ENCODE results near the gene CCDC92. TPM values are rescaled to one million over a fixed set of nuclear protein-coding genes. Genes with fewer than 3 reads are reported as not detected.

CCDC92 gene
- total RNA-seq, 3 donors from 2014 or later, result 7.2 to 8.9 (median 8.6) TPM

GRCh38 chr12:123996581-123996980, 23.9 kb upstream of the CCDC92 start:
- H3K4me3 Mint-ChIP-seq, result no peak overlapping the region
- ATAC-seq (no peak), DNase-seq (no peak)
- H3K4me1 Mint-ChIP-seq (ENCODE audit: low read depth), result peaks cover 25% of the 10 kb centered on the region
- no peaks in the 10 kb centered on the region for H3K27me3 Mint-ChIP-seq (ENCODE audit: low read depth)
- H3K9me3 Mint-ChIP-seq, result no peaks in the 10 kb centered on the region
- H3K36me3 Mint-ChIP-seq (ENCODE audit: insufficient read depth), result peaks cover 29% of the 10 kb centered on the region

- H3K4me3 Mint-ChIP-seq, result no peak overlapping the region
- H3K9me3 Mint-ChIP-seq, result no peaks in the 10 kb centered on the region
- H3K4me1 Mint-ChIP-seq (ENCODE audit: low read depth), result peaks cover 29% of the 10 kb centered on the region
- peak; percentile 62 to 66 for ATAC-seq
- DNase-seq, result no peak
- H3K36me3 Mint-ChIP-seq (ENCODE audit: insufficient read depth), result peaks cover 38% of the 10 kb centered on the region
- H3K27me3 Mint-ChIP-seq (ENCODE audit: low read depth), result no peaks in the 10 kb centered on the region
These were observed 22.6 kb upstream of the CCDC92 start for GRCh38 chr12:123995023-123995748.

GRCh38 chr12:123992118-123992825, 19.6 kb upstream of the CCDC92 start:
- DNase-seq, result no peak

DNA sequence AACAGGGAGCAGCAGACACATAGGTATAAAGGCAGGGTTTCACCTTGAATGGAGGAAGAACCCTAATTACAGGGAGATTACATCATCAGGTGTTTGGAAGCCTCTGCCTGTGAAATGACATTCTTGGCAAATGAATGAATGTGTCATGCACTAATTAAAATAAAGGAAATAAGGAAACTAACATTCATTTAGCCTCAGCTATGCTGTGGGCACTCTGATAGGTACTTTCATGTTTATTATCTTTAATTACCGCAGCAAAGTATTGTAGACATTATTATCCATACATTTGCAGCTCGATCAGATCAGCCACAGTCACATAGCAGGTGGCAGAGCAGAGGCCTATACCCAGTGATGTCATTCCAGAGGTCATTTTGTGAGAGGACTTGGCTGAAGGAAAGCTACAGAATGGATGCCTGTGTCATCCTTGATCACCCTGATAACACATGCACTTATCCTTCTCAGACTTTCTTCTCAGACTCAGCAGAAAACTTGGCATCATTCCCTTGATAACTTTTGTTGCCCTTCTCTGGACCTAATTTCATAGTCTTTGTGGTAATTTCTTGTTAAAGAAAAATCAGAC, 18.8 kb upstream of the CCDC92 start:
- H3K36me3 Mint-ChIP-seq (ENCODE audit: insufficient read depth), result peaks cover 49% of the 10 kb centered on the region
- H3K4me3 Mint-ChIP-seq, result no peak overlapping the region
- ATAC-seq, result no peak
- no peak for DNase-seq
- H3K27me3 Mint-ChIP-seq (ENCODE audit: low read depth), result no peaks in the 10 kb centered on the region
- peaks cover 31% of the 10 kb centered on the region for H3K4me1 Mint-ChIP-seq (ENCODE audit: low read depth)
- H3K9me3 Mint-ChIP-seq, result no peaks in the 10 kb centered on the region

More at GRCh38 chr12:123992118-123992825, 19.6 kb upstream of the CCDC92 start:
- no peaks in the 10 kb centered on the region for H3K27me3 Mint-ChIP-seq (ENCODE audit: low read depth)
- ATAC-seq, result no peak
- H3K36me3 Mint-ChIP-seq (ENCODE audit: insufficient read depth), result peaks cover 47% of the 10 kb centered on the region
- no peak overlapping the region for H3K4me3 Mint-ChIP-seq
- H3K9me3 Mint-ChIP-seq, result no peaks in the 10 kb centered on the region
- H3K4me1 Mint-ChIP-seq (ENCODE audit: low read depth), result peaks cover 29% of the 10 kb centered on the region

GRCh38 chr12:123990511-123990910, 17.9 kb upstream of the CCDC92 start:
- Mint-ChIP-seq H3K4me1 (ENCODE audit: low read depth) (peaks cover 23% of the 10 kb centered on the region), H3K4me3 (no peak overlapping the region), H3K9me3 (no peaks in the 10 kb centered on the region), H3K27me3 (ENCODE audit: low read depth) (no peaks in the 10 kb centered on the region), H3K36me3 (ENCODE audit: insufficient read depth) (peaks cover 40% of the 10 kb centered on the region)
- ATAC-seq (no peak), DNase-seq (no peak)

DNA sequence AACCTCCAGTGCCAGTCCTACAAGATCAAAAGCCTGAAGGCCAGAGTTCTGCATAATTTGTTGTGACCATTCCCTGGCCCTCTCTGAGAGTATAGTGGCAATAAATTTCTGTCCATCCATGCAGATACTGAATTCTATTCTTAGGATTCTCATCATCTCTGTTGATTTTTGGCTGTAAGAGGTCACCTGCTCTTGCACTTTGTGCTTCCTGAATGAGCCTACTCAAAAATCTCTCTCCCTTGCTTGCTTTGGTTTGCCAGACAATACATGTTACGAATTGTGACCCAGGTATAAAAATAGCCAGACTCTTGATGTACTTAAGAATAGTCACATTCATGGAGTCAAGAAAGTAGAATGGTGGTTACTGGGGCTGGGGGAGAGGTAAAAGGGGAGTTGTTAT, 17.1 kb upstream of the CCDC92 start:
- H3K4me3 Mint-ChIP-seq, result no peak overlapping the region
- H3K36me3 Mint-ChIP-seq (ENCODE audit: insufficient read depth), result peaks cover 39% of the 10 kb centered on the region
- no peaks in the 10 kb centered on the region for H3K9me3 Mint-ChIP-seq
- no peaks in the 10 kb centered on the region for H3K27me3 Mint-ChIP-seq (ENCODE audit: low read depth)
- no peak for ATAC-seq
- H3K4me1 Mint-ChIP-seq (ENCODE audit: low read depth), result peaks cover 20% of the 10 kb centered on the region
- DNase-seq, result no peak

- Mint-ChIP-seq H3K27me3 (ENCODE audit: low read depth) (no peaks in the 10 kb centered on the region), H3K9me3 (no peaks in the 10 kb centered on the region), H3K4me3 (no peak overlapping the region), H3K4me1 (ENCODE audit: low read depth) (peaks cover 20% of the 10 kb centered on the region), H3K36me3 (ENCODE audit: insufficient read depth) (peaks cover 40% of the 10 kb centered on the region)
- DNase-seq (no peak), ATAC-seq (no peak)
These were observed 16.5 kb upstream of the CCDC92 start for GRCh38 chr12:123989168-123989567.

- Mint-ChIP-seq H3K4me1 (ENCODE audit: low read depth) (peaks cover 20% of the 10 kb centered on the region), H3K36me3 (ENCODE audit: insufficient read depth) (peaks cover 31% of the 10 kb centered on the region), H3K4me3 (no peak overlapping the region), H3K9me3 (no peaks in the 10 kb centered on the region), H3K27me3 (ENCODE audit: low read depth) (no peaks in the 10 kb centered on the region)
- no peak for ATAC-seq
- no peak for DNase-seq
These were observed 14.4 kb upstream of the CCDC92 start for GRCh38 chr12:123987022-123987421.

DNA sequence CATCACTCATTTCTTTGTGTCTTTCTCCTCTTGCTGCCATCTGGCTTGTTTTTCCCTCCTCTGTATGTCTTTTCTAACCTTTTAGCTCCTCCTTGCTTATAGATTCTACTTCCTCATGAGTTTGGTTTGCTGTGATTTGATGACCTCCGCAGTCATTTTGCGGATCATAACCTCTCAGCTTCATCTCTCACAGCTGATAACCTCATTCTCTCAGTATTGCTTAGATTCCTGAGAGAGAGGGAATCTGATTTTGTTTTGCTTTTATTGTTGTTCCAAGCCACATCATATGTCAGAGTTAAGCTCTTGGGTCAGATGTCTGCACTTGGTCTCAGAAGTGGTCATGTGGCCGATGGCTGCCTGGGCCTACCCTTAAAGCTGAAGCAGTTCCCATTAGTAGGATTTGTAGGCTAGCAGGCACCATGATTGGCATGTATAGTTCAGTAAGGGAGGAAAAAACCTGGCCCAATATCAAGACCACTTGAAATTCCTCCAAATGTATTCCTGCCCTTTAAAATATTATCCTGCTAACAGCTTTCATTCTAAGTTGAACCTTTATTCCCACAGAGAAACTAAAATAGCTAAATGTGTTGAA, 13.8 kb upstream of the CCDC92 start:
- DNase-seq, result no peak
- Mint-ChIP-seq H3K4me3 (no peak overlapping the region), H3K27me3 (ENCODE audit: low read depth) (no peaks in the 10 kb centered on the region)

GRCh38 chr12:123984903-123985302, 12.3 kb upstream of the CCDC92 start:
- Mint-ChIP-seq H3K4me3 (no peak overlapping the region), H3K36me3 (ENCODE audit: insufficient read depth) (peaks cover 19% of the 10 kb centered on the region), H3K4me1 (ENCODE audit: low read depth) (peaks cover 18% of the 10 kb centered on the region), H3K27me3 (ENCODE audit: low read depth) (no peaks in the 10 kb centered on the region), H3K9me3 (no peaks in the 10 kb centered on the region)
- DNase-seq (no peak), ATAC-seq (no peak)

More for the DNA sequence above, 13.8 kb upstream of the CCDC92 start:
- Mint-ChIP-seq H3K36me3 (ENCODE audit: insufficient read depth) (peaks cover 28% of the 10 kb centered on the region), H3K9me3 (no peaks in the 10 kb centered on the region), H3K4me1 (ENCODE audit: low read depth) (peaks cover 23% of the 10 kb centered on the region)
- no peak for ATAC-seq

DNA sequence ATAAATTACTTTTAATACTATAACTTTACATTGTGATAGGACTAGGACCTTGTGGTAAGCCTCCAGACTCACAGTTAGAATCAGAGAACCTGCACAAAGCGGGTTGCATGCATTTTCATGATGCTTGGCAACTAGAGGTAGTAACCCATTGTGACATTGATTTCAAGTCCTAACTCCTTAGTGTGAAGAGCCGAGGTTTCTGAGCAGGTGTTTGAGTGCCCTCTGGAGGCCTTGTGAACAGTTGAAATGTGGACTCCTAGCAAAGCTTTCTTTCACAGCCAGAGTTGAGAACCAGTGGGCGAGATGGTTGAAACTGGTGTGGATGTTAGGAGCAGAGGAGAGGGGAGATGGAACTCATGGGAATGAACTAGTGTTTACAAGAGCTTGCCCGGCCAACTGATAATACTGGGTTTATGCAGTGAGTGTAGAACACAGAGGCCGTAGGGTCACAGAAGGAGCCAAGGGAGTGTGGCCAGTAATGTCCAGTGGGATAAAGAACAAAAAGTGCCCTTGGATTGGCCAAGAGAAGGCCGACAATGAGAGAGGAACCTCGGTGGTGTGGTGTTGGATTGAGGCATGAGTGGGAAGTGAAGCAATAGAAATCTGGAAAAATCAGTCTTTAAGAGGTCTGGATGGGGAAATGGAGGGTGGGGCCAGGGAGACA, 11.3 kb upstream of the CCDC92 start:
- Mint-ChIP-seq H3K36me3 (ENCODE audit: insufficient read depth) (peaks cover 14% of the 10 kb centered on the region), H3K27me3 (ENCODE audit: low read depth) (no peaks in the 10 kb centered on the region), H3K4me1 (ENCODE audit: low read depth) (peaks cover 20% of the 10 kb centered on the region), H3K9me3 (no peaks in the 10 kb centered on the region), H3K4me3 (no peak overlapping the region)
- DNase-seq (peak; percentile 29), ATAC-seq (peak; percentile 61 to 67)

GRCh38 chr12:123982269-123982668, 9.6 kb upstream of the CCDC92 start:
- no peaks in the 10 kb centered on the region for H3K9me3 Mint-ChIP-seq
- H3K4me3 Mint-ChIP-seq, result no peak overlapping the region
- peaks cover 20% of the 10 kb centered on the region for H3K4me1 Mint-ChIP-seq (ENCODE audit: low read depth)
- DNase-seq (no peak), ATAC-seq (no peak)
- peaks cover 4% of the 10 kb centered on the region for H3K36me3 Mint-ChIP-seq (ENCODE audit: insufficient read depth)
- no peaks in the 10 kb centered on the region for H3K27me3 Mint-ChIP-seq (ENCODE audit: low read depth)

- H3K4me1 Mint-ChIP-seq (ENCODE audit: low read depth), result peaks cover 23% of the 10 kb centered on the region
- H3K36me3 Mint-ChIP-seq (ENCODE audit: insufficient read depth), result peaks cover 10% of the 10 kb centered on the region
These were observed 6.9 kb upstream of the CCDC92 start for GRCh38 chr12:123979566-123979965.

DNA sequence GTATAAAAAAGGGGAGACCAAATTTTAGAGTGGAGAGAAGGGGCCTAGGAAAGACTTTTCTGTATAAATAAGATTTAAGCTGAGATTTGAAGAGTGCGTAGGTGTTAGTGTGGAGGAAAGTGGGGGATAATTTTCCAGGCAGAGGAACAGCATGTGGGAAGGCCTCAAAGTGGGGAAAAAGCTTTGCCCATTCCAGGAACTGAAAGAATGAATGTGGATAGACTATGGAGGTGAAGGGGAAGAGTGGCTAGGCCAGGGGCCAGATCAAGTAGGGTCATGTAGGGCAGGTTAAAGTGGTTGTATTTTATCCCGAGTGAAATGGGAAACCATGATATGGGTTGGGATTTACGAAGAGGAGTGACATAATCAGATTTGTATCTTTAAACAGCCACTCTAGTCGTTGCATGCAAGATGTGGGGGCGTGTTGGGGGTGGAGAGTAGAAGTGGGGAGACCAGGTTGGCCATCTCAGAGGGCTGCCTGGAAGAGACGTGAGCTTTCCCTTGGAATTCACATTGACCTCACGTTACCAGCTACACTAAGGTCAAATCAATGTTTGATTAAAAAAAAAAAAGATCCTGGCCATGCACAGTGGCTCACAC, 3.7 kb upstream of the CCDC92 start:
- DNase-seq (no peak), ATAC-seq (no peak)
- Mint-ChIP-seq H3K9me3 (no peaks in the 10 kb centered on the region), H3K4me3 (no peak overlapping the region), H3K27me3 (ENCODE audit: low read depth) (no peaks in the 10 kb centered on the region), H3K4me1 (ENCODE audit: low read depth) (peaks cover 25% of the 10 kb centered on the region), H3K36me3 (ENCODE audit: insufficient read depth) (peaks cover 9% of the 10 kb centered on the region)

More at GRCh38 chr12:123979566-123979965, 6.9 kb upstream of the CCDC92 start:
- H3K4me3 Mint-ChIP-seq, result no peak overlapping the region
- no peaks in the 10 kb centered on the region for H3K27me3 Mint-ChIP-seq (ENCODE audit: low read depth)
- ATAC-seq (no peak), DNase-seq (no peak)
- no peaks in the 10 kb centered on the region for H3K9me3 Mint-ChIP-seq

Data from activated T-cell treated with anti-CD3 and anti-CD28 coated beads, Interleukin-2, amount 50 U/mL, for 4 hours (primary cell).